Muscle layer of colon (tissue), 2 donors: ENCODE data around the gene ZSWIM9.

Experiments used
- H3K27ac ChIP-seq: one replicate; pipeline ENCODE4 v1.7.0; 2013; ENCODE audit warnings: low read depth, mild to moderate bottlenecking, low read length, moderate library complexity
- H3K27me3 ChIP-seq, 2 donors: one replicate each; pipeline ENCODE4 v1.7.0; 2013; ENCODE audit warnings: low read length in 2 of 2, mild to moderate bottlenecking in 2 of 2; ENCODE audit not compliant: insufficient read depth in 2 of 2, control insufficient read depth in 1 of 2
- H3K36me3 ChIP-seq: one replicate; pipeline ENCODE4 v1.7.0; 2013; ENCODE audit warnings: mild to moderate bottlenecking, low read length; ENCODE audit not compliant: insufficient read depth
- H3K4me1 ChIP-seq: one replicate; pipeline ENCODE4 v1.7.0; 2013; ENCODE audit warnings: mild to moderate bottlenecking, low read length; ENCODE audit not compliant: insufficient read depth
- H3K4me3 ChIP-seq, 2 donors: one replicate each; pipeline ENCODE4 v1.7.0; 2013; ENCODE audit warnings: low read length in 2 of 2, low read depth in 1 of 2, mild to moderate bottlenecking in 1 of 2, moderate library complexity in 1 of 2
- H3K9ac ChIP-seq: one replicate; pipeline ENCODE4 v1.7.0; 2013; ENCODE audit warnings: low read length
- H3K9me3 ChIP-seq: one replicate; pipeline ENCODE4 v1.7.0; 2013; ENCODE audit warnings: mild to moderate bottlenecking, low read length
- donor health status: abdominal sarcoma.
- donor health status: Adenocarcinoma of cecum.

Gene ZSWIM9

GRCh38 chr19:48147597-48148175, 22.8 kb upstream of the ZSWIM9 start:
- Histone ChIP-seq H3K4me3 (no peak overlapping the region), H3K36me3 (no peaks in the 10 kb centered on the region), H3K9ac (no peak overlapping the region), H3K27me3 (no peaks in the 10 kb centered on the region), H3K27ac (no peak overlapping the region), H3K4me1 (peaks cover 17% of the 10 kb centered on the region), H3K9me3 (no peaks in the 10 kb centered on the region)

- Histone ChIP-seq H3K27me3 (no peaks in the 10 kb centered on the region), H3K36me3 (no peaks in the 10 kb centered on the region), H3K27ac (no peak overlapping the region), H3K9me3 (no peaks in the 10 kb centered on the region), H3K9ac (no peak overlapping the region), H3K4me3 (no peak overlapping the region), H3K4me1 (peaks cover 17% of the 10 kb centered on the region)
Measured at GRCh38 chr19:48148576-48148975, 21.9 kb upstream of the ZSWIM9 start.

- H3K9ac ChIP-seq = no peak overlapping the region
- peaks cover 17% of the 10 kb centered on the region for H3K4me1 ChIP-seq
- no peaks in the 10 kb centered on the region for H3K27me3 ChIP-seq
- peak overlapping the region; percentile 32 for H3K27ac ChIP-seq
- no peaks in the 10 kb centered on the region for H3K9me3 ChIP-seq
- H3K4me3 ChIP-seq = no peak overlapping the region
- no peaks in the 10 kb centered on the region for H3K36me3 ChIP-seq
Measured at GRCh38 chr19:48149430-48149829, 21.1 kb upstream of the ZSWIM9 start.

GRCh38 chr19:48152551-48152950, 17.9 kb upstream of the ZSWIM9 start:
- Histone ChIP-seq H3K27me3 (no peaks in the 10 kb centered on the region), H3K9me3 (no peaks in the 10 kb centered on the region), H3K36me3 (no peaks in the 10 kb centered on the region), H3K9ac (no peak overlapping the region), H3K4me3 (no peak overlapping the region), H3K27ac (no peak overlapping the region), H3K4me1 (peaks cover 17% of the 10 kb centered on the region)

- Histone ChIP-seq H3K27me3 (no peaks in the 10 kb centered on the region), H3K9me3 (no peaks in the 10 kb centered on the region), H3K27ac (no peak overlapping the region), H3K36me3 (no peaks in the 10 kb centered on the region), H3K4me3 (no peak overlapping the region), H3K4me1 (peaks cover 14% of the 10 kb centered on the region), H3K9ac (no peak overlapping the region)
Measured at GRCh38 chr19:48154003-48154402, 16.5 kb upstream of the ZSWIM9 start.

- Histone ChIP-seq H3K36me3 (no peaks in the 10 kb centered on the region), H3K9ac (no peak overlapping the region), H3K4me1 (no peaks in the 10 kb centered on the region), H3K27ac (no peak overlapping the region), H3K9me3 (no peaks in the 10 kb centered on the region), H3K27me3 (no peaks in the 10 kb centered on the region), H3K4me3 (no peak overlapping the region)
Measured at GRCh38 chr19:48158210-48158790, 12.2 kb upstream of the ZSWIM9 start.

GRCh38 chr19:48168689-48169088, 1.8 kb upstream of the ZSWIM9 start:
- Histone ChIP-seq H3K27me3 (no peaks in the 10 kb centered on the region), H3K9me3 (no peaks in the 10 kb centered on the region), H3K4me3 (no peak overlapping the region), H3K9ac (no peak overlapping the region), H3K4me1 (peaks cover 6% of the 10 kb centered on the region), H3K27ac (peak overlapping the region; percentile 34), H3K36me3 (peaks cover 1% of the 10 kb centered on the region)

GRCh38 chr19:48169578-48169938, 922 bp upstream of the ZSWIM9 start:
- Histone ChIP-seq H3K27ac (no peak overlapping the region), H3K4me3 (peak overlapping the region; percentile 86 to 98), H3K36me3 (peaks cover 10% of the 10 kb centered on the region), H3K27me3 (no peaks in the 10 kb centered on the region), H3K4me1 (peaks cover 6% of the 10 kb centered on the region), H3K9me3 (no peaks in the 10 kb centered on the region), H3K9ac (no peak overlapping the region)

GRCh38 chr19:48170817-48171347, 402 bp downstream of the ZSWIM9 start:
- peak overlapping the region; percentile 77 for H3K27ac ChIP-seq
- peaks cover 19% of the 10 kb centered on the region for H3K36me3 ChIP-seq
- no peaks in the 10 kb centered on the region for H3K9me3 ChIP-seq
- no peaks in the 10 kb centered on the region for H3K27me3 ChIP-seq
- peak overlapping the region; percentile 86 to 98 for H3K4me3 ChIP-seq
- peak overlapping the region; percentile 69 for H3K9ac ChIP-seq
- H3K4me1 ChIP-seq = peaks cover 6% of the 10 kb centered on the region

GRCh38 chr19:48171710-48172109, 1.2 kb downstream of the ZSWIM9 start:
- no peaks in the 10 kb centered on the region for H3K27me3 ChIP-seq
- no peaks in the 10 kb centered on the region for H3K9me3 ChIP-seq
- H3K36me3 ChIP-seq = peaks cover 19% of the 10 kb centered on the region
- no peak overlapping the region for H3K27ac ChIP-seq
- H3K9ac ChIP-seq = no peak overlapping the region
- H3K4me3 ChIP-seq = peak overlapping the region in 1 of 2 donors; percentile 98
- peaks cover 6% of the 10 kb centered on the region for H3K4me1 ChIP-seq

- Histone ChIP-seq H3K27ac (no peak overlapping the region), H3K36me3 (peaks cover 22% of the 10 kb centered on the region), H3K27me3 (no peaks in the 10 kb centered on the region), H3K4me1 (peaks cover 6% of the 10 kb centered on the region), H3K9me3 (no peaks in the 10 kb centered on the region), H3K9ac (no peak overlapping the region), H3K4me3 (no peak overlapping the region)
Measured at GRCh38 chr19:48174445-48175030, 4.1 kb downstream of the ZSWIM9 start.

GRCh38 chr19:48175578-48175977, 5.1 kb downstream of the ZSWIM9 start:
- H3K4me3 ChIP-seq = no peak overlapping the region
- H3K36me3 ChIP-seq = peaks cover 25% of the 10 kb centered on the region
- H3K27ac ChIP-seq = no peak overlapping the region
- peaks cover 6% of the 10 kb centered on the region for H3K4me1 ChIP-seq
- no peaks in the 10 kb centered on the region for H3K9me3 ChIP-seq
- no peaks in the 10 kb centered on the region for H3K27me3 ChIP-seq
- H3K9ac ChIP-seq = no peak overlapping the region
